C4-2B (cell line): ENCODE measurements around the gene MEF2D.

Experiments
- H3K27ac ChIP-seq: fragments of 450-650 bp; 2 replicates; pipeline ENCODE4 v1.5.1; 2017
- ZFX ChIP-seq: fragments of 450-650 bp; IDR thresholded peaks from 2 replicates; pipeline ENCODE4 v1.6.1; 2017
- TF ChIP-seq, protein P1 (sequence below): fragments of 450-650 bp; conservative IDR thresholded peaks from 2 replicates; pipeline ENCODE4 v1.5.1; 2017; ENCODE audit warnings: mild to moderate bottlenecking

MEF2D gene

DNA sequence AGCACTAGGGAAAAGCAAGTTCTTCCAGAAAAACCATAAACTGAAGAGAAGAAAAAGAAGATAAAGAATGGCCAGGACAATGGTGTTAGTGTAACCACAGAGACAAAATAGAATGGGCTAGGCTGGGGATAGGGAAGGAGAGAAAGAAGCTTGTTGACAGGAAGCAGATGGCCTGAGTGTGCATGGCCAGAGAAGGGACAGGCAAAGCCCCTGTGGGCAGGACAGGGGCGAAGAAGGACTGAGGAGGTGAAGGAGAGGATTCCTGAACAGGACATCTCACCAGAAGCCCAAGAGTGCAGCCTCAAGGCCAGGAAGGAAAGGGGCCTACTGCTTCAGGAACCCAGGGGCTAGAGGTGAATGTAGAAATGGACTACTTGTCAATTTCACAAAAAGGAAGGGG lies 42.5 kb upstream of the MEF2D start:
- TF ChIP-seq ZFX, result no peak
- TF ChIP-seq, protein P1, sequence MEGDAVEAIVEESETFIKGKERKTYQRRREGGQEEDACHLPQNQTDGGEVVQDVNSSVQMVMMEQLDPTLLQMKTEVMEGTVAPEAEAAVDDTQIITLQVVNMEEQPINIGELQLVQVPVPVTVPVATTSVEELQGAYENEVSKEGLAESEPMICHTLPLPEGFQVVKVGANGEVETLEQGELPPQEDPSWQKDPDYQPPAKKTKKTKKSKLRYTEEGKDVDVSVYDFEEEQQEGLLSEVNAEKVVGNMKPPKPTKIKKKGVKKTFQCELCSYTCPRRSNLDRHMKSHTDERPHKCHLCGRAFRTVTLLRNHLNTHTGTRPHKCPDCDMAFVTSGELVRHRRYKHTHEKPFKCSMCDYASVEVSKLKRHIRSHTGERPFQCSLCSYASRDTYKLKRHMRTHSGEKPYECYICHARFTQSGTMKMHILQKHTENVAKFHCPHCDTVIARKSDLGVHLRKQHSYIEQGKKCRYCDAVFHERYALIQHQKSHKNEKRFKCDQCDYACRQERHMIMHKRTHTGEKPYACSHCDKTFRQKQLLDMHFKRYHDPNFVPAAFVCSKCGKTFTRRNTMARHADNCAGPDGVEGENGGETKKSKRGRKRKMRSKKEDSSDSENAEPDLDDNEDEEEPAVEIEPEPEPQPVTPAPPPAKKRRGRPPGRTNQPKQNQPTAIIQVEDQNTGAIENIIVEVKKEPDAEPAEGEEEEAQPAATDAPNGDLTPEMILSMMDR, result no peak
- peak overlapping the region; percentile 25 for H3K27ac ChIP-seq

DNA sequence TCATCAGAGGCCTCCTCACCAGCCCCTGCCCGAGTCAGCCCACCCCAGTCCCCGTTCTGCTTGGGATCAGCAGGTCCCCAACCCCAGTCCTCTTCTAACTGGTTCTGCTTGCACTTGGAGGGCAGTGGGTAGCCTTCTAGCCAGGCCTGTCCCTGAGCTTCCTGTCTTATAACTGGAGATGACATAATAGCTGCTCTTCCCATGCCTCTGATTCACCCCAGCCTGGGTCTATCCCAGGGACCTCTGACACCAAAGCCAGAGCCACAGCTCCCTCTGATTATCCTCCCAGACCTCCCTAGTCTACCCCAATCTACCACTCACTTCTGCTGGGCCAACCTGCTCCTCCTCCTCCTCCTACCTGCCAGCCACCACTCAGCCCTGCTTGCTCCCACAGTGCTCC lies 40.4 kb upstream of the MEF2D start:
- H3K27ac ChIP-seq, result no peak overlapping the region
- TF ChIP-seq ZFX, result no peak
- TF ChIP-seq, protein P1, result no peak

DNA sequence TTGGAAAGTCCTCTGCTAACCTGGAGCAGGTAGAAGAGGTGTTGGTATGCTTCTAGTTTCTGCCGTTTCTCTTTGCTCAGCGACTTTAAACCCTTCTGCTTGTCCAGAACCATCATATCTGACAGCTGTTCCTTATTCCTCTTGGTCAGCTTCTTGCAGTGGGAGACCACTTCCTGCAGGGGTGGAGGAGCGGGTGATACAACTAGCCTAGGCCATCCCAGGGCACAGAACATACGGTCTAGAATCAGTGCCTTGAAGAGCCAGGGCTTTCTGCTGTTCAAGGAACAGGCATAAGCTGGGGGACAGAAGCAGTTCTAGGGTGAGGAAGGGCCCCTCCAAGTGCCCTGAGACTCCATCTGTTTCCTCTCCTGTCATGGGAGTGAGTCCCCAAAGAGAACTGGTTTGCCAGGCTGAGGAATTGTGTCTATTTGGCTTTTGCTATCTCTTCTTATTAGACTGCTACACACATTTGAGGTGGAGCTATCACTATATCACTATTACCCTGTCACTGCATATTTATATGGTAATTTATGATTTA lies 39.3 kb upstream of the MEF2D start:
- TF ChIP-seq ZFX, result no peak
- TF ChIP-seq, protein P1, result no peak

DNA sequence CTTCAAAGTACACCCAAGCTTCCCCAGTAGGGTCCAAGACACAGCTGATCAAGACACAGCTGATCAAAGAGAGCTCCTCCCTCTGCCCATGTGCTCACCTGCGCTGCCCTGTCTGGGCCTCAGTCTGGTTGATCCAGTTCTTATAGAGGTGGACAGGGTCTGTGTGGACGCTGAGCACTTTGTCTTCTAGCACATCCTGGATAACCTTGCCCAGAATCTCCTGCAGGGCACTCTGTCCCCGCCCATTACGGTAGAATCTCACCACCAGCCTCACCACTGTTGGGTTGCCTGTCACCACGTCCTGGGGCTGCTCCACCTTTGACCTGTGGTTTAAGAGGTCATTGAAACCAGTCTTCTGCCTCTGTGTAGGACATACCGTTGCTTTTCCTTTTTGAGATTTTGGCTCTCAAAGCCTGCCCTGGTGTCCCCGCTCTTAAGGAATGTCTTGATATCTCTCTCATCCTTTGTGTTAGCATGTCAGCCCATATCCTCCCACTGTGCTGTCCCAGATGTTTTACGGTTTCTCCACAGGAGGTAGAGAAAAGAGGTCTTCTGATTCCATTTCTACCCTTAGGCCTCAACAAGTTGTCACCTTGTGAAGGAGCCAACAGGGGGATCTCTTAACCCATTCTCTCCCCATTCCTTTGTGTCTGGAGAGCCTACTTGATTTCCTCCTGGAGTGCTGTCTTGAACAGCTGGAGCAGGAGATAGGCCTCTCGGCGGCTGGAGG lies 38.3 kb upstream of the MEF2D start:
- H3K27ac ChIP-seq, result no peak overlapping the region
- TF ChIP-seq, protein P1, result no peak
- TF ChIP-seq ZFX, result no peak

More for the DNA sequence above, 39.3 kb upstream of the MEF2D start:
- H3K27ac ChIP-seq, result no peak overlapping the region

DNA sequence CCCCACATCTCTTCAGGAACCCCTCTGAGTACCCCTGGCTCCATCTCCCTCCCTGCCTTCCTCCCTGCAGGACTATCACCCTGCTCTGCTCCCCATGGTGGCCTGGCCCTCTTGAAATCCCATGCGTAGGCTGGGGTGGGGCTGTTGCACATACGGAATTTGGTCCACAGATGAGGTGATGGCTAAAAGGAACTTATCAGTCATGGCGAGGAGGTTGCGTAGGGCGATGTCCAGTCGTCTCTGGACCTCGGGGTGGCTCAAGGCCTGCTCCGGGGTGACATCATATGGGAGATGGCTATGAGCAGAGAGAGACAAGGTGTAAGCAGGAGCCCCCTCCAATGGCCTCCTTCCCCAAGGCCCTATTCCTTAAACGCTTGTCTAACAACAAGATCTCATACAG lies 36.5 kb upstream of the MEF2D start:
- H3K27ac ChIP-seq, result no peak overlapping the region
- TF ChIP-seq ZFX, result no peak
- TF ChIP-seq, protein P1, result no peak

DNA sequence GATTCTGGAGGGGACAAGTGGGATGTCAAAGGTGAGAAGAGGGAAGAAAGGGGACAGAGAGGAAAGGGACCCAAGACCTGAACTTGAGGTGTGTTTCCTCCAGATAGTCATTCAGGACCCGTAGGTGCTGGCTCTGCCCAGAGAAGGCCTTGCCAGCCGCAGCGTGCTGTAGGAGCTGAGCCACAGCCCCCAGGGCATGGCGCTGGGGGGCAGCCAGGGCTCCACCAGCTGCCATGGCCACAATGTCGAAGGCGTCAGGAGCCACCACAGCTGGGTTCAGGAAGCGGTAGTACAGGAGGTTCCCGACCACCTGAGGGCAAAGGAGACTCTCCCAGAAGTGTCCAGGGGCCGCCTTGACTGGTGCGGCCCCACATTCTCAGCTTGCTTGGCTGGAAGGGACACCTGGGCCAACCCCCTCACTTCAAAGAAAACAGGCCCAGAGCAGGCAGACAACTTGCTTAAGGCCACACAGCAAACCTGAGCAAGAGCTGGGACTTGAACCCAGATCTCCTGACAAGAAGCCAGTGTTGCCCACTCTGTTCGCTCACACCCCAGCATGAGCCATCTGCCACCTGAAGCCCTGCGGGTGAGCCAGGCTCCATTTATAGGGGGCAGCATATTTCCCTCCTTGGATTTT lies 34.0 kb upstream of the MEF2D start:
- H3K27ac ChIP-seq, result no peak overlapping the region
- TF ChIP-seq ZFX, result no peak
- TF ChIP-seq, protein P1, result no peak

DNA sequence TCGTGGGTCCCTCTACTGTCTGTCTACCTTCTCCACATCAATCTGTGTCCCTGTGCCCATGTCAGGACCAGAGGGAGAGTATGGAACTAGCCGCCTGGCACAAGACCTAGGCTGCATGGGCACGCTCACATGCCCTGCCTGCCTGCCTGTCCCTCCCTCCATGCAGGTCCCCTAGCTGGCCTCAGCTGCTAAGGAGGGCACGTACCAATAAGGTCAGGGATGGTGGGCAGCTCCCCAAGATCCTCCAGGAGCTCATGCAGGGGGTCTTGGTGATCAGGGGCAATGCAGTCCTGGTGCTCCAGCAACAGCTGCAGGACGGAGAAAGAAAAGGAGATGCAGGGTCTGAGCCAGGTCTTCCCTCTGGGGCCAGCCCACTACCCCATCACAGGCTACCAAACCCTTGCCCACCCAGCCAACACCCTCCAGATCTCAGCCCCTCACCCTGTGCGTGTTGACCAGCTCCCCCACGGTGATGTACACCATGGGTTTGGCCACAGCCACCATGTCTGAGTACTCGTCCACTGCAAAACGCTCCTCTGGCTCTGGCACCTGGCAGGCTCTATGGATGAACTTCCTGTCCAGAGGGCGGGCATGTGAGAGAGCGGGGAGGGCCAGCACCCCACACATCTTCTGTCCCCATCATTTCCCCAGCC lies 33.1 kb upstream of the MEF2D start:
- H3K27ac ChIP-seq, result no peak overlapping the region
- TF ChIP-seq, protein P1, result no peak
- TF ChIP-seq ZFX, result no peak
